PC-9 (cell line): ENCODE data around the gene ABTB1. TPM values are rescaled to one million over a fixed set of nuclear protein-coding genes. Genes with fewer than 3 reads are reported as not detected.

ENCODE experiments used
- BruUV-seq: library from RNA; stranded (reverse); fragments of 400-500 nt; replicated peaks from 2 replicates; lab custom pipeline; 2021; lab: Mats Ljungman, UMichigan
- CTCF ChIA-PET: fragments of 300-600 bp; sonication (Branson Sonifier 250); formaldehyde crosslinking; loops from one replicate; lab custom pipeline; 2022; ENCODE audit warnings: antibody characterized with exemption; lab: Charles Lee
- POLR2A ChIA-PET: fragments of 300-600 bp; sonication (Branson Sonifier 250); formaldehyde crosslinking; loops from one replicate; lab custom pipeline; 2022; ENCODE audit warnings: antibody characterized with exemption; ENCODE audit not compliant: unreplicated experiment; lab: Charles Lee
- DNase-seq, 2 experiments: peaks; one replicate each; pipeline versions ENCODE4 v3.0.0 to v3.0.0-alpha.2; 2015 to 2022; ENCODE audit warnings: mixed read lengths in 1 of 2
- H2AFZ ChIP-seq: fragments of 200-600 bp; sonication (generic); 2 replicates; pipeline ENCODE4 v1.8.1; 2017; ENCODE audit warnings: antibody characterized with exemption
- H3F3A ChIP-seq: fragments of 200-600 bp; sonication (generic); 2 replicates; pipeline ENCODE4 v1.8.1; 2017; ENCODE audit warnings: antibody characterized with exemption, mild to moderate bottlenecking, low read depth; ENCODE audit not compliant: insufficient read depth
- H3K27ac ChIP-seq: fragments of 200-600 bp; sonication (generic); 2 replicates; pipeline ENCODE4 v1.6.1; 2016; ENCODE audit warnings: mixed run types
- H3K27me3 ChIP-seq: fragments of 200-600 bp; sonication (generic); 2 replicates; pipeline ENCODE4 v1.6.1; 2016; ENCODE audit warnings: low read depth, mixed run types; ENCODE audit not compliant: insufficient read depth
- H3K36me3 ChIP-seq: fragments of 200-600 bp; sonication (generic); 2 replicates; pipeline ENCODE4 v1.6.1; 2016; ENCODE audit warnings: low read depth, mixed run types
- H3K4me1 ChIP-seq: fragments of 200-600 bp; sonication (generic); replicated peaks from 2 replicates; pipeline ENCODE4 v1.6.1; 2016; ENCODE audit warnings: mixed run types; ENCODE audit not compliant: insufficient read depth
- H3K4me2 ChIP-seq: fragments of 200-600 bp; sonication (generic); 2 replicates; pipeline ENCODE4 v1.6.1; 2017; ENCODE audit warnings: mixed run types
- H3K4me3 ChIP-seq: fragments of 200-600 bp; sonication (generic); 2 replicates; pipeline ENCODE4 v1.6.1; 2016; ENCODE audit warnings: mixed run types
- H3K79me2 ChIP-seq: fragments of 200-600 bp; sonication (generic); 2 replicates; pipeline ENCODE4 v1.6.1; 2017; ENCODE audit warnings: low read depth, mixed run types
- H3K9me2 ChIP-seq: fragments of 200-600 bp; sonication (generic); 2 replicates; pipeline ENCODE4 v1.8.1; 2017; ENCODE audit warnings: mild to moderate bottlenecking; ENCODE audit not compliant: insufficient read depth
- H3K9me3 ChIP-seq: fragments of 200-600 bp; sonication (generic); 2 replicates; pipeline ENCODE4 v1.8.1; 2016; ENCODE audit warnings: low read depth; ENCODE audit not compliant: insufficient read depth
- H4K20me1 ChIP-seq: fragments of 200-600 bp; sonication (generic); 2 replicates; pipeline ENCODE4 v1.8.1; 2017; ENCODE audit not compliant: insufficient read depth
- CTCF ChIP-seq: fragments of 200-600 bp; sonication (generic); conservative IDR thresholded peaks from 2 replicates; pipeline ENCODE4 v1.6.1; 2017; ENCODE audit warnings: mixed run types, antibody characterized with exemption, mild to moderate bottlenecking, moderate library complexity
- EZH2 ChIP-seq: fragments of 200-600 bp; sonication (generic); IDR thresholded peaks from 2 replicates; pipeline ENCODE4 v1.8.0; 2017; ENCODE audit warnings: antibody characterized with exemption, low read depth
- intact Hi-C: fragments of 100-400 bp; cut with micrococcal nuclease; formaldehyde crosslinking; loops from one replicate; pipeline ENCODE4 v1.10.0; 2022; ENCODE audit not compliant: unreplicated experiment
- total RNA-seq: library from RNA; stranded (reverse); gene quantifications from 2 replicates; pipeline ENCODE4 v1.2.3, GENCODE V29; 2021

The ABTB1 gene
- total RNA-seq, 1 experiment from 2014 or later: 39.1 TPM

GRCh38 chr3:127691489-127691888 is 18.7 kb downstream of the ABTB1 start:
- intact Hi-C loops: loop anchor here (1.0 to 2.0 kb wide), 4 partner anchors 19 to 279 kb away; partner anchors contain the start of genes ABTB1, MGLL and TPRA1

GRCh38 chr3:127691974-127692373 is 19.2 kb downstream of the ABTB1 start:
- DNase-seq: no peak
- Histone ChIP-seq H2AFZ (no peak overlapping the region), H3K4me1 (peaks cover 23% of the 10 kb centered on the region), H3K27ac (no peak overlapping the region), H3K9me3 (no peaks in the 10 kb centered on the region), H3F3A (peaks cover 16% of the 10 kb centered on the region), H3K79me2 (no peaks in the 10 kb centered on the region), H3K4me3 (no peak overlapping the region), H3K36me3 (no peaks in the 10 kb centered on the region), H4K20me1 (no peaks in the 10 kb centered on the region), H3K27me3 (no peaks in the 10 kb centered on the region), H3K9me2 (no peaks in the 10 kb centered on the region), H3K4me2 (no peak overlapping the region)
- ChIA-PET POLR2A (no interaction called here), CTCF (interaction anchor here (1.7 kb wide), 1 partner anchor 99 kb away, joined by 5 read pairs; no protein-coding TSS in a partner anchor)
- no TSS peak for BruUV-seq
- intact Hi-C loops: loop anchor here (1.0 to 2.0 kb wide), 4 partner anchors 19 to 279 kb away; partner anchors contain the start of genes ABTB1, MGLL and TPRA1
- TF ChIP-seq CTCF: no peak
- no peak for TF ChIP-seq EZH2

More at GRCh38 chr3:127691489-127691888, 18.7 kb downstream of the ABTB1 start:
- Histone ChIP-seq H3K9me3 (no peaks in the 10 kb centered on the region), H3K27ac (peak overlapping the region; percentile 94), H3K9me2 (no peaks in the 10 kb centered on the region), H3F3A (peaks cover 15% of the 10 kb centered on the region), H3K4me1 (peaks cover 23% of the 10 kb centered on the region), H3K4me2 (no peak overlapping the region), H3K79me2 (no peaks in the 10 kb centered on the region), H2AFZ (no peak overlapping the region), H3K27me3 (no peaks in the 10 kb centered on the region), H3K4me3 (no peak overlapping the region), H3K36me3 (no peaks in the 10 kb centered on the region), H4K20me1 (no peaks in the 10 kb centered on the region)
- DNase-seq: no peak
- ChIA-PET CTCF (interaction anchor here (0.6 to 1.7 kb wide), 6 partner anchors 52 to 866 kb away, joined by 3 to 8 read pairs (median 4); no protein-coding TSS in a partner anchor), POLR2A (interaction anchor here (1.0 kb wide), 1 partner anchor 55 kb away, joined by 3 read pairs; no protein-coding TSS in a partner anchor)
- TF ChIP-seq EZH2 (no peak), CTCF (no peak)
- no TSS peak for BruUV-seq

GRCh38 chr3:127692501-127693335 is 20.0 kb downstream of the ABTB1 start:
- Histone ChIP-seq H3K4me3 (no peak overlapping the region), H3K4me1 (peaks cover 23% of the 10 kb centered on the region), H2AFZ (no peak overlapping the region), H3F3A (peaks cover 20% of the 10 kb centered on the region), H3K27ac (no peak overlapping the region), H4K20me1 (no peaks in the 10 kb centered on the region), H3K27me3 (no peaks in the 10 kb centered on the region), H3K79me2 (no peaks in the 10 kb centered on the region), H3K36me3 (no peaks in the 10 kb centered on the region), H3K4me2 (no peak overlapping the region), H3K9me2 (no peaks in the 10 kb centered on the region), H3K9me3 (no peaks in the 10 kb centered on the region)
- no peak for DNase-seq
- ChIA-PET POLR2A (no interaction called here), CTCF (no interaction called here)
- no TSS peak for BruUV-seq
- TF ChIP-seq EZH2 (no peak), CTCF (no peak)
- intact Hi-C loops: no loop called here
